Stimulated activated CD8-positive, alpha-beta memory T cell treated with anti-CD3 and anti-CD28 coated beads, Interleukin-7, amount 100 ng/mL, for 24 hours (primary cell): Measurements from ENCODE around the gene OR1A2.
"Not testable (repeated sequence)": the region's sequence is repeated elsewhere in the genome, so short reads cannot be mapped to it uniquely, and the experiment has no call there.

Experiments used
- DNase-seq: peaks from one replicate; pipeline ENCODE4 v3.0.0-alpha.2; 2020; ENCODE audit warnings: low read depth

Gene OR1A2

GRCh38 chr17:3197219-3197618 lies at the start of gene OR1A2:
TSS of gene OR1A2 (plus strand) at chr17:3197519. CDS start at chr17:3197519, 0 bp downstream.
- DNase-seq = no peak

- DNase-seq = no peak
These were observed 40.1 kb upstream of the OR1A2 start for GRCh38 chr17:3157218-3157617.

- no peak for DNase-seq
These were observed 29.7 kb upstream of the OR1A2 start for GRCh38 chr17:3167574-3167973.

GRCh38 chr17:3189961-3190360 lies 7.4 kb upstream of the OR1A2 start:
- no peak for DNase-seq

- DNase-seq = no peak
These were observed 10.0 kb downstream of the OR1A2 start, which contains the start of gene OR1A1 for GRCh38 chr17:3207367-3207766. TSS of gene OR1A1 (plus strand) at chr17:3207667. CDS start at chr17:3215621, 7,954 bp downstream.

GRCh38 chr17:3208484-3208883 lies 11.2 kb downstream of the OR1A2 start:
- DNase-seq = no peak

- no peak for DNase-seq
These were observed 15.7 kb downstream of the OR1A2 start for GRCh38 chr17:3213001-3213400.

GRCh38 chr17:3213587-3213986 lies 16.3 kb downstream of the OR1A2 start:
- DNase-seq = no peak

GRCh38 chr17:3219978-3220377 lies 22.7 kb downstream of the OR1A2 start:
- not testable (repeated sequence) for DNase-seq

- DNase-seq = no peak
These were observed 24.5 kb downstream of the OR1A2 start for GRCh38 chr17:3221850-3222249.

- no peak for DNase-seq
These were observed 25.2 kb downstream of the OR1A2 start for GRCh38 chr17:3222505-3222904.

- not testable (repeated sequence) for DNase-seq
These were observed 27.5 kb downstream of the OR1A2 start for GRCh38 chr17:3224721-3225352.

- not testable (repeated sequence) for DNase-seq
These were observed 35.0 kb downstream of the OR1A2 start for GRCh38 chr17:3232300-3232699.

GRCh38 chr17:3238685-3239084 lies 41.4 kb downstream of the OR1A2 start:
- DNase-seq = not testable (repeated sequence)

- DNase-seq = not testable (repeated sequence)
These were observed 43.7 kb downstream of the OR1A2 start for GRCh38 chr17:3241044-3241443.

GRCh38 chr17:3244841-3245240 lies 47.5 kb downstream of the OR1A2 start:
- not testable (repeated sequence) for DNase-seq
